T-helper 1 cell (primary cell): ENCODE measurements around the gene KLRD1.
"Not testable (repeated sequence)": the region's sequence is repeated elsewhere in the genome, so short reads cannot be mapped to it uniquely, and the experiment has no call there.

Experiments used
- DNase-seq, 5 donors: peaks; one replicate each; pipeline ENCODE4 v3.0.0-alpha.2; 2012 to 2020

KLRD1 gene

GRCh38 chr12:10369557-10370415 lies 62.1 kb downstream of the KLRD1 start:
- no peak for DNase-seq

GRCh38 chr12:10371893-10372535 lies 64.3 kb downstream of the KLRD1 start:
- not testable (repeated sequence) for DNase-seq

- DNase-seq: no peak
These were observed 64.9 kb downstream of the KLRD1 start for GRCh38 chr12:10372559-10372958.

GRCh38 chr12:10374624-10375018 lies 67.0 kb downstream of the KLRD1 start:
- DNase-seq: no peak

- not testable (repeated sequence) for DNase-seq
These were observed 71.1 kb downstream of the KLRD1 start for GRCh38 chr12:10378737-10379136.
